ENCODE data around the gene MCAT. TPM values are rescaled to one million over a fixed set of nuclear protein-coding genes. Genes with fewer than 3 reads are reported as not detected.

Gene MCAT
- 25.7 and 26.5 TPM in 2 replicates for total RNA-seq
- long read RNA-seq, partial matches to known transcripts = 0 of 1 reads
- long read RNA-seq, other reads (novel, unspliced or antisense) = 1 of 1 reads

- Mint-ChIP-seq H3K4me1 (peaks cover 22% of the 10 kb centered on the region), H3K27ac (ENCODE audit: unreplicated experiment) (peak within 1 kb of the TSS; percentile 98), H3K27me3 (ENCODE audit: low read depth) (peaks cover 5% of the 10 kb centered on the region), H3K9me3 (no peaks in the 10 kb centered on the region), H3K4me3 (peak within 1 kb of the TSS; percentile 85), H3K36me3 (ENCODE audit: low read depth) (peaks cover 4% of the 10 kb centered on the region)
- DNase-seq (ENCODE audit: low read depth, low spot score) = peak; percentile 65
- TF ChIP-seq CTCF (conservative IDR thresholded peaks at IDR 0.05) = no peak
Observed at GRCh38 chr22:43142880-43143562, at the start of gene MCAT. TSS of gene MCAT (minus strand) at chr22:43143398. CDS start at chr22:43143348, 50 bp downstream.

GRCh38 chr22:43191831-43192230 is 48.6 kb upstream of the MCAT start:
- Mint-ChIP-seq H3K27ac (ENCODE audit: unreplicated experiment) (no peak overlapping the region), H3K9me3 (no peaks in the 10 kb centered on the region), H3K4me3 (peak overlapping the region; percentile 11), H3K4me1 (peaks cover 10% of the 10 kb centered on the region), H3K36me3 (ENCODE audit: low read depth) (no peaks in the 10 kb centered on the region), H3K27me3 (ENCODE audit: low read depth) (peaks cover 7% of the 10 kb centered on the region)
- DNase-seq (ENCODE audit: low read depth, low spot score) = no peak
- TF ChIP-seq CTCF (conservative IDR thresholded peaks at IDR 0.05) = no peak

- Mint-ChIP-seq H3K4me3 (peak overlapping the region; percentile 58), H3K9me3 (no peaks in the 10 kb centered on the region), H3K4me1 (peaks cover 25% of the 10 kb centered on the region), H3K27ac (ENCODE audit: unreplicated experiment) (no peak overlapping the region), H3K36me3 (ENCODE audit: low read depth) (no peaks in the 10 kb centered on the region), H3K27me3 (ENCODE audit: low read depth) (peaks cover 7% of the 10 kb centered on the region)
- TF ChIP-seq CTCF (conservative IDR thresholded peaks at IDR 0.05) = no peak
- no peak for DNase-seq (ENCODE audit: low read depth, low spot score)
Observed at GRCh38 chr22:43188829-43189545, 45.8 kb upstream of the MCAT start.

GRCh38 chr22:43187171-43188099 is 44.2 kb upstream of the MCAT start:
- Mint-ChIP-seq H3K4me1 (peaks cover 25% of the 10 kb centered on the region), H3K36me3 (ENCODE audit: low read depth) (no peaks in the 10 kb centered on the region), H3K27ac (ENCODE audit: unreplicated experiment) (peak overlapping the region; percentile 6), H3K27me3 (ENCODE audit: low read depth) (peaks cover 7% of the 10 kb centered on the region), H3K9me3 (no peaks in the 10 kb centered on the region), H3K4me3 (peak overlapping the region; percentile 84)
- peak; percentile 78 for TF ChIP-seq CTCF (conservative IDR thresholded peaks at IDR 0.05)
- peak; percentile 97 for DNase-seq (ENCODE audit: low read depth, low spot score)
